ENCODE results near the gene STK38L. TPM values are rescaled to one million over a fixed set of nuclear protein-coding genes. Genes with fewer than 3 reads are reported as not detected.

STK38L gene
- total RNA-seq, 3 donors from 2014 or later: 20.0 to 22.4 (median 22.3) TPM

DNA sequence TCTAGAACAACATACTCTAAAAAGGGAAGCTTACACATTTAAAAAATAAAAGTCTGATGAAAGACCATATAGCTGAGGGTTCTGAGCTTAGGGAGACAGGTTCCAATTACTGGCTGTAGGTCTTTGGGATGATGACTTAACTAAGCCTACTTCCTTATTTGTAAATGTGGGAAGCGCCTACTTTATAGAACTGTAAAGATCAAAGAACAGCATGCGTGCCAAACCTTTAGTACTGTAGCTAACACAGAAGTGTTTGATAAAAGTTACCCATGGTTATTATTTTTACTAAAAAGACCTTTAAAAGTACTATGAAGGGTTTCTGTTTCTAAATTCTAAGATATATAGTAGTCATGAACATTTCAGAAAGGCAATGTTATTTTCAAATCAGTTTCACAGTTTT is 35.7 kb downstream of the STK38L start:
- no peak for DNase-seq
- H3K4me1 Mint-ChIP-seq (ENCODE audit: low read depth): peaks cover 15% of the 10 kb centered on the region
- H3K4me3 Mint-ChIP-seq: no peak overlapping the region
- H3K9me3 Mint-ChIP-seq: no peaks in the 10 kb centered on the region
- H3K36me3 Mint-ChIP-seq (ENCODE audit: insufficient read depth): peaks cover 1% of the 10 kb centered on the region
- ATAC-seq: peak; percentile 23 to 61
- no peaks in the 10 kb centered on the region for H3K27me3 Mint-ChIP-seq (ENCODE audit: low read depth)

DNA sequence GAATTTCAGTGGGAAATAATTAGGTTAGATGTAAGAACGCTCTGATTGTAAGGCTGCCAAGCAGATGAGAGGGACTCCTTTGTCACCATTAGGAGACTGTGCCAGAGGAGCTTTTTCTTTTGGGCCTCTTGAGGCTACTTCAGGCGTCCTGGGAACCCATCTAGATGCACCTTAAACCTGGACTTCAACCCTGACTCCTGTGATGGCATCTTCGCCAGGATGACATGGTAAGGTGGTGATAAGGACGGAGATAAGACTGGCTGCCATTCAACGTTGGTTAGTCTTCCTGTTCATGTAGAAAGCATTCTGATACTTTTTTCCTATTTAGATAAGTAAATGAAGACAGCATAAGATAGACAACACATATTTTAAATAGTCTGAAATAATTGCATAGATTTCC is 36.3 kb downstream of the STK38L start:
- Mint-ChIP-seq H3K27me3 (ENCODE audit: low read depth) (no peaks in the 10 kb centered on the region), H3K9me3 (no peaks in the 10 kb centered on the region), H3K36me3 (ENCODE audit: insufficient read depth) (no peaks in the 10 kb centered on the region), H3K4me3 (no peak overlapping the region), H3K4me1 (ENCODE audit: low read depth) (peaks cover 15% of the 10 kb centered on the region)
- ATAC-seq (no peak), DNase-seq (no peak)

DNA sequence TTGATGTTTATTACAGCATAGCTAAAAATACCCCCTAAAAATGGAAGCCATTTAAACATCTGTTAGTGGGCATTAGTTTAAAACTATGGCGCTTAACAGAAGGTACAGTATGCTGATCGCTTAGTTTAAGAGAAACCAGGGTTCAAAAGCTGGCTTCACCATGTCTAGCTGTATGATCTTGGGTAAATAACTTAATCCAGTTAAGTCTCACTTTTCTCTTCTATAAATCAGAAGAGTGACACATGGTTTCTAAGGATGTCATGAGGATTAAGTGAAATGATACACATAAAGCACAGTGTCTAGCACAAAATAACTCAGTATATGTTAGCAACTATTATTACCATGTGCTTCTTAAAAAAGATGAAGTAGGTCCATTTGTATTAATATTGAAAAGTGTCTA is 38.7 kb downstream of the STK38L start:
- Mint-ChIP-seq H3K9me3 (no peaks in the 10 kb centered on the region), H3K27me3 (ENCODE audit: low read depth) (no peaks in the 10 kb centered on the region), H3K36me3 (ENCODE audit: insufficient read depth) (no peaks in the 10 kb centered on the region), H3K4me1 (ENCODE audit: low read depth) (peaks cover 11% of the 10 kb centered on the region), H3K4me3 (no peak overlapping the region)
- DNase-seq (no peak), ATAC-seq (no peak)

DNA sequence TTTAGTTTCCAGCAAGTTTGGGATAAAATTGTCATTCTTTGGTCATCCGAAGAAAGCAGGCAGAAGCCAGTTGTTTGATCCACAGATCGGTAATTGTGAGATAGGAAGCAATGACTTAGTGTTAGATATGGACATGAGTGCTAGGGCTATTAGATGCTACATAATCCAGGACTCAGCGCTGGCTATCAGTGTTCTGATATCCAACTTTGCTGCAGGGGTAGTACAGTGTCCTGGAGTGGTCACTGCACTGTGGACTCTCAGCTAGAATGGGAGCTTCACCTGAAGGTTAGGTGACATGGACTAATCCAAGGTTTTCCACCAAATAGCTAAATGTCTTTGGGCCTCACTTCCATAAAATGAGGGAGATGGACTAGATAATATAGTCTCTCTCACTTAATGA is 39.9 kb downstream of the STK38L start:
- Mint-ChIP-seq H3K9me3 (no peaks in the 10 kb centered on the region), H3K4me1 (ENCODE audit: low read depth) (peaks cover 5% of the 10 kb centered on the region), H3K4me3 (no peak overlapping the region), H3K27me3 (ENCODE audit: low read depth) (no peaks in the 10 kb centered on the region), H3K36me3 (ENCODE audit: insufficient read depth) (no peaks in the 10 kb centered on the region)
- DNase-seq (no peak), ATAC-seq (no peak)

DNA sequence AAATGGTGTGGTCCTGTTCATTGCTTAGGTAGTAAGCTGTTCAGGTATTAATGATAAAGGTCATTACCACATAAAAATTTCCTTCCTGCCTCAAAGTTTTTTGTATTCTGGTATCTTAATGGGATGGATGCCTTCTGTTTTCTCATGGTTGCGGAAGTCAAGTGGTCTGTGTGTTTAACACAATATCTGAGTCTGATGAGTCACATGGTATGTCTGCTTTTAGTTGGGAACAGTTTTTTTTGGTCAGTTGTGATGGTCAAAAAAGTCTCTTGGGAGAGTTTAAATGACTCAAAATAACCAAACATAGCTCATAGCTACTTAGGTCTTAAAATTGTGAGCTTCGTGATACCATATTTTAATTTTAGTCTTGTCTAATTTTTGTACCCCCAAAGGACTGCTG is 40.7 kb downstream of the STK38L start:
- ATAC-seq: no peak
- no peaks in the 10 kb centered on the region for H3K36me3 Mint-ChIP-seq (ENCODE audit: insufficient read depth)

DNA sequence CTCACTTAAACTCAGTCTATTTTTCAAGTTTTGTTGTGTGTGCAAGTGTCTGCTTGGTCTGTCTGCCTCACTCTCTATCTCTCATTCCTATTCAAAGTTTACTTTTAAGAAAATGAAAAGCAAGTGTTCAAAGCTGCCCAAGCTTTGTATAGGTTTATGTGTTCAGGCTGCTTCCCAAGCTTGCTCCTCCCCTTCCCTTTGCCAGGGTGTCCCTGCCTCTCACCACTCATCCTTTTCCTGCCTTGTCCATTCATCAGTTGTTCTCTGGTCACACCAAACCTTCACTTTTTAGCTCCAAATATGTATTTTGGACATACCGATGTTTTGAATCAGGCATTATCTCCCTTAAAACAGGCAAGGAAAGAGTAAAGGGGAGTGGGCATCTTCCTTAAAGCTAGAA is 41.3 kb downstream of the STK38L start:
- Mint-ChIP-seq H3K4me1 (ENCODE audit: low read depth) (peaks cover 1% of the 10 kb centered on the region), H3K4me3 (no peak overlapping the region), H3K36me3 (ENCODE audit: insufficient read depth) (no peaks in the 10 kb centered on the region), H3K27me3 (ENCODE audit: low read depth) (no peaks in the 10 kb centered on the region), H3K9me3 (no peaks in the 10 kb centered on the region)
- ATAC-seq (no peak), DNase-seq (no peak)

More for the DNA sequence above, 40.7 kb downstream of the STK38L start:
- H3K4me3 Mint-ChIP-seq: no peak overlapping the region
- DNase-seq: no peak
- no peaks in the 10 kb centered on the region for H3K27me3 Mint-ChIP-seq (ENCODE audit: low read depth)
- H3K4me1 Mint-ChIP-seq (ENCODE audit: low read depth): peaks cover 4% of the 10 kb centered on the region
- H3K9me3 Mint-ChIP-seq: no peaks in the 10 kb centered on the region

DNA sequence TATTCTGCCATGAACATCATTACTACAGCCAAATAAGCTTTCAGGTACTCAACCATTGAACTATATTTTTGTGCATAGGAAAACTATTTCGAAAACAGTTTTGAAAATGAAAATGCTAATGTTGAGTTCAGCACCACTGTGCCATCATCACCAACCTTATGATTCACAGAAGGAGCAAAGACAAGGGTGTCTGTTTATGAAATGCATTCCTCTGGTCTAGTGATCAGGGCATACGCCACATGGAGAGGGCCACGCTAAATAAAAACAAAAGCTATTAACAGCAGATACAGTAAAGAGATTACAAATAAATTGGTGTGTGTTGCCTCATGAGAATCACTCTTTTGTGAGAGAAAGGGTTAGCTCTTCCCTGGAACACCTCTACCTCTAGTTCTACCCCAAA is 45.3 kb downstream of the STK38L start:
- Mint-ChIP-seq H3K4me3 (no peak overlapping the region), H3K36me3 (ENCODE audit: insufficient read depth) (no peaks in the 10 kb centered on the region), H3K4me1 (ENCODE audit: low read depth) (no peaks in the 10 kb centered on the region), H3K27me3 (ENCODE audit: low read depth) (no peaks in the 10 kb centered on the region), H3K9me3 (no peaks in the 10 kb centered on the region)
- no peak for ATAC-seq
- DNase-seq: no peak

DNA sequence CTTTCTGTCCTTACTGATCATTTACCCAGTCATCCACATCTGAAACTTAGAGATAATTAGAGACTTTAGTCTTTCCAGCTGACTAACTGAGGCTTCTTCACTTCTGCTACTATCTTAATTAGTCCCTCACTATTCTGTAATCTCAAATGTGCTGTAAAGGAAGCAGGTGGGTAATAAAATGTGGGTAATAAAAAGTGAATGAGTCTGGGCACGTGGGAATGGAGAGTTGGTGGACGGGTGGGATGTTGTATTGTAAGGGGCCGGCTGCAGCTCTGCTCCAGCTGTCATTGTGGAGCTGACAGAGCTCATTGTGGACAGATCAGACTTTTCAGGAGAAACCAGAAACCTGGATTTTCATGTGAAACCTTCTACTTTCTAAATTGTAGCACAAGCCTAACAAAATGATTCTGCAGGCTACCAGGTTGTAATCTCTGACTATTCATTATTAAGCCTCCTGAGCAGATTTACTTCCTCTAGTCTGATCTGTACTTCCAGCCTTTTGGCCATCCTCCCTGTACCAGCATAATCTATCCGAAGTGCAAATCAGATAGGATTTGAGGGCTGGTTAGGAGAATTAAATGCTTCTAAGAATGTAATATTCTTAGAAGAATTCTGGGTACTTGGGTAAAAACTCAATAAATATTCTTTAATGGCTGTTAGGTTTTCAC is 46.5 kb downstream of the STK38L start:
- Mint-ChIP-seq H3K27me3 (ENCODE audit: low read depth) (no peaks in the 10 kb centered on the region), H3K9me3 (no peaks in the 10 kb centered on the region), H3K4me3 (no peak overlapping the region), H3K4me1 (ENCODE audit: low read depth) (no peaks in the 10 kb centered on the region), H3K36me3 (ENCODE audit: insufficient read depth) (no peaks in the 10 kb centered on the region)
- ATAC-seq (no peak), DNase-seq (no peak)

DNA sequence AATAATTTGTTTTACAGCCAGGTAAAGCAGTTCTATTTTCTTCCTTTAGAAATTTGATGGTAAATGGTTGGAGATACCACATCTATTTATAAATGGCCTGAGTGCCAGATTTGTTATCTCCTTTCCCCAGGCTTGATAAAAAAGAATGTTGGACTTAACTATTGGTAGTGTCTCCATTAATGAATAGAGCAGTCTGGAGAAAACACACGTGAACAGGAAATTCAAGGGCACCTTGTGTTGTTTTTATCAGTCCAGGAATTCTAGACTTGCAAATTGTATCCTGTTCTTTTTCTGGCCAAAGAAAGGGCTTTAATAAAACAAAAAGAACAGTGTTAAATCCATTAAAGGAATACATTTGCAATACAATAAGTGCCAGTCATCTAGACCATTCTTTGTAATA is 47.8 kb downstream of the STK38L start:
- H3K27me3 Mint-ChIP-seq (ENCODE audit: low read depth): no peaks in the 10 kb centered on the region
- no peak overlapping the region for H3K4me3 Mint-ChIP-seq
- DNase-seq (no peak), ATAC-seq (no peak)
- no peaks in the 10 kb centered on the region for H3K9me3 Mint-ChIP-seq
- no peaks in the 10 kb centered on the region for H3K4me1 Mint-ChIP-seq (ENCODE audit: low read depth)
- H3K36me3 Mint-ChIP-seq (ENCODE audit: insufficient read depth): no peaks in the 10 kb centered on the region

DNA sequence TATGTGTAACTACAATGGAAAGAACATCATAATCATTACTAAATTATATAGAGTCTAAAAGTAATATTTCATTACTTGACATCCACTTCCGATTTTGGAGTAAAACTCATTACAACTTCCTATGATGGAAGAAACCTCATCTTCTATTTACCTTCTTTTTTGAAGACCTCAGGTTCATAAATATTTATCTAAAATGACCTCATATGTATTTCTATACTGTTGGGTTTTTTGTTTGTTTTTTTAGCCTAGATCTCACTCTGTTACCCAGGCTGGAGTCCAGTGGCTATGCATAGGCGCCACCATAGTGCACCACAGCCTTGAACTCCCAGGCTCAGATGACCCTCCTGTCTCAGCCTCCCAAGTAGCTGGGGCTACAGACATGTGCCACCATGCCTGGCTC is 48.6 kb downstream of the STK38L start:
- Mint-ChIP-seq H3K4me3 (no peak overlapping the region), H3K36me3 (ENCODE audit: insufficient read depth) (peaks cover 1% of the 10 kb centered on the region), H3K9me3 (no peaks in the 10 kb centered on the region), H3K4me1 (ENCODE audit: low read depth) (peaks cover 1% of the 10 kb centered on the region), H3K27me3 (ENCODE audit: low read depth) (no peaks in the 10 kb centered on the region)
- DNase-seq: no peak
- ATAC-seq: no peak

DNA sequence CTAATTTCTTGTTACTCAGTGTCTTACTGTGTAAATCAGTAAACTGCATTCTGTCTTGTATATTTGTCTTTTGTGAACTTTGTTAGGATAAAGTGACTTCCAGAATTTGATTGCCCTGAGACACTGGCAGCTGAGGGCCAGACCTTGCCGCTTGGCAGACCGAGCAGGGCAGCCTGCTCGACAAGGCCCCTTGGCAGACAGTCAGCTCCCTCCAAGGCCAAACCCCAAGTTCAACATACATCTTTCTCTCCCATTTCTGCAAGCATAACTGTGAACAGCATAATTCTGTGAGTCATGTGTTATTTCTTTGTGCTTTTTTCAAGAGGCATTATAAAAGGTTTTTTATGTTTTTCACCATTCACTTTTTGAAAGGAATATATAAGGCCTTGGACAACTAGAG is 49.4 kb downstream of the STK38L start:
- H3K27me3 Mint-ChIP-seq (ENCODE audit: low read depth): no peaks in the 10 kb centered on the region
- ATAC-seq (no peak), DNase-seq (no peak)
- peaks cover 4% of the 10 kb centered on the region for H3K36me3 Mint-ChIP-seq (ENCODE audit: insufficient read depth)
- no peaks in the 10 kb centered on the region for H3K9me3 Mint-ChIP-seq
- peaks cover 1% of the 10 kb centered on the region for H3K4me1 Mint-ChIP-seq (ENCODE audit: low read depth)
- no peak overlapping the region for H3K4me3 Mint-ChIP-seq

DNA sequence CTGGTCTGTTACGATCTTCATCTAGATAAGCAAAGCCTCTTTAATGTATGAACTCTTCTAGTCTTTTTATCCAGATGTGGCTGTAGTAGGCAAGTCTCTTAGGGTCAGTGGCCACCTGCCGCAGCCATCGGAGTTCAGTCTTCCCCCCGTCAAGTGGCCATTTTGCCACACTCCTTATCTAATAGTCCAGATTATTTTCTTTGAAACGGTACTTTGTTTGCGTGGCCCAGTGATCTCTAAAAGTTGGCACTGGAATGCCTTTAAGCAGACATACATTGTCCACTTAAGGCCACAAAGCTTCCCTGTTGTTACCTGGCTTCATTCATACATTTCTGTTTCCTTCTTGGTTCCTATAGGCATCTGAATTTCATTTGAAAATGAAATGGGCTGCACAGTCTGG is 52.6 kb downstream of the STK38L start:
- DNase-seq (no peak), ATAC-seq (no peak)
- Mint-ChIP-seq H3K4me1 (ENCODE audit: low read depth) (peaks cover 1% of the 10 kb centered on the region), H3K36me3 (ENCODE audit: insufficient read depth) (peaks cover 15% of the 10 kb centered on the region), H3K4me3 (no peak overlapping the region), H3K9me3 (no peaks in the 10 kb centered on the region), H3K27me3 (ENCODE audit: low read depth) (no peaks in the 10 kb centered on the region)

DNA sequence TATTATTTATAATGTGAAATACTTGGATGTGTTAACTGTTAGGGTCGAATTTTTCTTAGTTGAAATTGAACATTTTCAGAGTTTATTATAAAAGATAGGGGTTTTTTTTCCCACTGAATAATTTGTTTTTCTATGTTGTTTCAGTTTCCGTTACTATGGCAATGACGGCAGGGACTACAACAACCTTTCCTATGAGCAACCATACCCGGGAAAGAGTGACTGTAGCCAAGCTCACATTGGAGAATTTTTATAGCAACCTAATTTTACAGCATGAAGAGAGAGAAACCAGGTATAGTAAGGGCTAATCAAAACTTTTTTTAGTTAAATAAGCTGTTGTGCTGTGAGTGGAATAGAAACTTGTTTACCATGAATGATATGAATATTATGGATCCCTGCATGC is 53.5 kb downstream of the STK38L start:
- no peak for ATAC-seq
- H3K9me3 Mint-ChIP-seq: no peaks in the 10 kb centered on the region

DNA sequence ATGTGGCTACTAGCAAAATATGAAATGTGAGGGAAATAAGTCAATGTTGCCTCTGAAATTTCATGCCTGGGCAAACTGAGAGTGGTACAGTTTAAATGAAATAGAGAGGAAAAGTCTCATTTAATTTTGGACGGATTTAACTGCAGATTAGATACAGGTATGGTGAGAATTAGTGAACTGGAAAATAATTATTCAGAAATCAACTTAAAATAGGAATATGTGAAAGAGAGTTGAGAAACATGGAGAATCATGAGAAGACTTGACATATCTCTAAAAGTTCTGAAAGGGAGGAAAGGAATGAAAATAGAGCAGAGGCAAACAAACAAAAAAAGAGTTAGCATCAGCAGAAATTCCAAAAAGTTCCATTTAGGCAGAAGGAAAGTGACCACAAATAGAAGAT is 55.0 kb downstream of the STK38L start:
- Mint-ChIP-seq H3K36me3 (ENCODE audit: insufficient read depth) (peaks cover 23% of the 10 kb centered on the region), H3K9me3 (no peaks in the 10 kb centered on the region), H3K4me3 (no peak overlapping the region), H3K4me1 (ENCODE audit: low read depth) (peaks cover 1% of the 10 kb centered on the region), H3K27me3 (ENCODE audit: low read depth) (no peaks in the 10 kb centered on the region)
- DNase-seq (no peak), ATAC-seq (no peak)

More for the DNA sequence above, 53.5 kb downstream of the STK38L start:
- Mint-ChIP-seq H3K36me3 (ENCODE audit: insufficient read depth) (peaks cover 15% of the 10 kb centered on the region), H3K27me3 (ENCODE audit: low read depth) (no peaks in the 10 kb centered on the region), H3K4me1 (ENCODE audit: low read depth) (peaks cover 1% of the 10 kb centered on the region), H3K4me3 (no peak overlapping the region)
- no peak for DNase-seq

DNA sequence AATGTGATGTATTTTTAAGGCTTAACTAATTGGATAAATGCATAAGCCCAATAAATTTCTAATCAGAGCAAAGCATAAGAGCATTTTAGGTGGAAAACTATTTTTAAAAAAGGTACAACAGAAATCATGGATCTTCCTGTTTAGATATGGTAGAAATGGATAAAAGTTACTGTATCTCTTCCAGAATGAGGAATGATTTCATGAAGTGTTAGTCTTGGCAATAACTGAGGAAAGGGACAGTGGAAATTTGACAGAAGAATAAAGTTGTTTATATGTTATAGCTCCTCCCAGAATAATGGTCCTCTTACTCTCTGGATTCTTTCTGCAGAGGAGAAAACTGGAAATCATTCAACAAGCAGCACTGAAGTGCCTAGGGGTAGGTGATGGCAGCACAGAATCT is 56.1 kb downstream of the STK38L start:
- Mint-ChIP-seq H3K36me3 (ENCODE audit: insufficient read depth) (peaks cover 23% of the 10 kb centered on the region), H3K4me1 (ENCODE audit: low read depth) (peaks cover 1% of the 10 kb centered on the region), H3K9me3 (no peaks in the 10 kb centered on the region), H3K4me3 (no peak overlapping the region), H3K27me3 (ENCODE audit: low read depth) (no peaks in the 10 kb centered on the region)
- DNase-seq (no peak), ATAC-seq (no peak)
